Neuron (in vitro differentiated cells): ENCODE data around the gene GFAP.

Experiments
- H2AFZ ChIP-seq: one replicate; pipeline ENCODE4 v1.6.1; 2013; ENCODE audit warnings: low read depth, mild to moderate bottlenecking, inconsistent platforms, low read length, moderate library complexity
- H3K27me3 ChIP-seq: one replicate; pipeline ENCODE4 v1.6.1; 2013; ENCODE audit warnings: low read length; ENCODE audit not compliant: insufficient read depth
- H3K36me3 ChIP-seq: one replicate; pipeline ENCODE4 v1.6.1; 2013; ENCODE audit warnings: low read length; ENCODE audit not compliant: insufficient read depth
- H3K4me1 ChIP-seq: one replicate; pipeline ENCODE4 v1.6.1; 2013; ENCODE audit warnings: low read length; ENCODE audit not compliant: insufficient read depth
- H3K4me3 ChIP-seq: 2 replicates; pipeline ENCODE4 v1.5.1; 2013; ENCODE audit warnings: mild to moderate bottlenecking, low read length, moderate library complexity
- H3K9me3 ChIP-seq: one replicate; pipeline ENCODE4 v1.6.1; 2013; ENCODE audit warnings: low read length

The GFAP gene

DNA sequence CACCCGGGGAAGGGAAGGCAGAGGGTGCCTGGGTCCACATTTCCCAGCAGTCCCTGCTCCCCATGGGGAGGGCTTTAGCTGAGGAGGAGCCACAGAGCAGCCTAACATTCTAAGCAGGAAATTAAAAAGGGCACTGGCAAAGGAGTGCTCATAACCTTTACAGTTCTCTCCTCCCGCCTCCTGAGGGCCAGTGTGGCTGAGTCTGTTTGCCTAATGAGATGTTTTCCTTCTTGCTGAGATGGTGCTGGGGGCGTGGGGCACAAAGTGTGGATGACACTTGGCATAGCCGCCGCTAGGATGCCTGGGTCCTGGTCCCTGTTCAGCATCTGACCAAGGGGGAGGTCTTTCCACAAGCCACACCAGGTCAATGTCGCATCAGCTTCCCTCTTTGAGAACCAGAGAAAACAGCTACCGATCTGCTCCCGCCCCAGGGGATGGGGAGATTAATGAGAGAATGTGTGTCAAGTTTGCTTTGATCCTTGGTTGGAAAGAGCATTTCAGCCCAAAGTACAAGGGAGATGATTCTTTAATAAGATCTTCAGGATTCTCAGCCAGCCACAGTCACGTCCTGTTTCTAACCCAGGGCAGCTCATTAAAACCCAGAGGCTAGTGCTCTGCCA is 26.5 kb upstream of the GFAP start:
- peaks cover 3% of the 10 kb centered on the region for H3K9me3 ChIP-seq
- no peaks in the 10 kb centered on the region for H3K27me3 ChIP-seq
- peaks cover 43% of the 10 kb centered on the region for H3K36me3 ChIP-seq
- no peak overlapping the region for H3K4me3 ChIP-seq
- H3K4me1 ChIP-seq = peaks cover 7% of the 10 kb centered on the region
- no peak overlapping the region for H2AFZ ChIP-seq

DNA sequence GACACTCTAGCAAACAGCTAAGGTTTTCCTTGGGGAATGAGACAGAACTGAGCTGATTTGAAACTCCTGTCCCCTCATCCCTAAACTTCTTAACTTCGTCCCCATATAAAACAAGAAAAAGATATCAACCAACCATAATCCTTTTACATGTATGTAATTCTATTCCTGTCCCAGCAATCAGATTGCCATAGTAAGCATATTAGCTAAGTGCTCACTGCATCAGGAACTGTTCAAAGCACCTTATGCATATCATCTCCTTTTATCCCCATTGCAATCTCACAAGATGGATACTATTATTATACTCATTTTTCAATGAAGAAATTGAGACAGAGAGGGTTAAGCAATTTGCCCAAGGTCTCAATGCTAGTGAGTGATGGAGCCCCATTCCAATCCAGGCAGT is 25.5 kb upstream of the GFAP start:
- Histone ChIP-seq H3K36me3 (peaks cover 50% of the 10 kb centered on the region), H3K4me3 (no peak overlapping the region), H2AFZ (peak overlapping the region; percentile 46)

DNA sequence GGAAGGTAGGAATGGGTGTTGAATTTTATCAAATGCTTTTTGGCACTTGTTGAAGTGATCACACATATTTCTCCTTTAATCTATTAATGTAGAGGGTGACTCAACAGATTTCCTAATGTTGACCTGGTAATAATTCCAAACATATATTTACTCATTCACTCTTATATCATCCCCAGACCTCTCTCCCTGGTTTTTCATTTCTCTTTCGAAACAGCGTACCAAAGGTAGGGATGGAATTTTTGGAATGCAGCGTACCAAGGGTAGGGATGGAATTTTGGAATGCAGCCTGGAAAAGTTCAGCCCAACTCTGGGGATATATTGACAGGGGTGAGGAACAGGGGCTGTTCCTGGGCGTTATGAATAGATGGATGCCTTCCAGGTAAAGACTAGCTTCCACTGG is 25.0 kb upstream of the GFAP start:
- Histone ChIP-seq H3K4me1 (no peaks in the 10 kb centered on the region), H2AFZ (no peak overlapping the region), H3K9me3 (peaks cover 3% of the 10 kb centered on the region), H3K27me3 (no peaks in the 10 kb centered on the region), H3K36me3 (peaks cover 55% of the 10 kb centered on the region), H3K4me3 (no peak overlapping the region)

More for the DNA sequence above, 25.5 kb upstream of the GFAP start:
- Histone ChIP-seq H3K4me1 (no peaks in the 10 kb centered on the region), H3K9me3 (peaks cover 3% of the 10 kb centered on the region), H3K27me3 (no peaks in the 10 kb centered on the region)

- Histone ChIP-seq H3K36me3 (peaks cover 71% of the 10 kb centered on the region), H2AFZ (no peak overlapping the region), H3K4me3 (no peak overlapping the region), H3K27me3 (no peaks in the 10 kb centered on the region), H3K9me3 (peaks cover 2% of the 10 kb centered on the region), H3K4me1 (no peaks in the 10 kb centered on the region)
Measured at GRCh38 chr17:44935116-44935515, 19.8 kb upstream of the GFAP start.

- H3K36me3 ChIP-seq = peaks cover 68% of the 10 kb centered on the region
Measured at GRCh38 chr17:44934745-44935105, 19.4 kb upstream of the GFAP start.

GRCh38 chr17:44933824-44934744 is 18.8 kb upstream of the GFAP start:
- H3K36me3 ChIP-seq = peaks cover 75% of the 10 kb centered on the region
- no peaks in the 10 kb centered on the region for H3K27me3 ChIP-seq
- H3K4me1 ChIP-seq = no peaks in the 10 kb centered on the region
- no peak overlapping the region for H2AFZ ChIP-seq
- H3K9me3 ChIP-seq = peaks cover 2% of the 10 kb centered on the region
- H3K4me3 ChIP-seq = no peak overlapping the region

More at GRCh38 chr17:44934745-44935105, 19.4 kb upstream of the GFAP start:
- Histone ChIP-seq H3K4me1 (no peaks in the 10 kb centered on the region), H3K27me3 (no peaks in the 10 kb centered on the region), H3K4me3 (no peak overlapping the region), H2AFZ (no peak overlapping the region), H3K9me3 (peaks cover 2% of the 10 kb centered on the region)

DNA sequence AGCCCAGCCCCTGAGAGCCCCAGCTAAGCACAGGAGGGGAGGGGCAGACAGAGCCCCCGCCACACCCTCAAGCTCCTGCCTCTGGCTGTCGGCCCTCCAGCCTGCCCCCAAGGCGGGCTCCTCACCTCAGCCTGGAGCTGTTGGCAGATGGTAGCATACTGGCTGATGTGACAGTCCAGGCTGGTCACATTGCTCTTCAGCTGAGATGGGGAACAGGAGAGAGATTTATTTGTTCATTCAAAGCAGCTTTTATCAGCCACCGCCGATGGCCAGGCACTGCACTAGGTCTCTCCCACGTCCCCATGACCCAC is 17.4 kb upstream of the GFAP start:
- H2AFZ ChIP-seq = no peak overlapping the region
- no peaks in the 10 kb centered on the region for H3K4me1 ChIP-seq
- H3K9me3 ChIP-seq = no peaks in the 10 kb centered on the region
- no peak overlapping the region for H3K4me3 ChIP-seq
- H3K27me3 ChIP-seq = no peaks in the 10 kb centered on the region
- peaks cover 82% of the 10 kb centered on the region for H3K36me3 ChIP-seq

- Histone ChIP-seq H3K9me3 (no peaks in the 10 kb centered on the region), H3K36me3 (peaks cover 82% of the 10 kb centered on the region), H2AFZ (no peak overlapping the region), H3K4me1 (no peaks in the 10 kb centered on the region), H3K27me3 (no peaks in the 10 kb centered on the region), H3K4me3 (no peak overlapping the region)
Measured at GRCh38 chr17:44932096-44932786, 16.9 kb upstream of the GFAP start.

DNA sequence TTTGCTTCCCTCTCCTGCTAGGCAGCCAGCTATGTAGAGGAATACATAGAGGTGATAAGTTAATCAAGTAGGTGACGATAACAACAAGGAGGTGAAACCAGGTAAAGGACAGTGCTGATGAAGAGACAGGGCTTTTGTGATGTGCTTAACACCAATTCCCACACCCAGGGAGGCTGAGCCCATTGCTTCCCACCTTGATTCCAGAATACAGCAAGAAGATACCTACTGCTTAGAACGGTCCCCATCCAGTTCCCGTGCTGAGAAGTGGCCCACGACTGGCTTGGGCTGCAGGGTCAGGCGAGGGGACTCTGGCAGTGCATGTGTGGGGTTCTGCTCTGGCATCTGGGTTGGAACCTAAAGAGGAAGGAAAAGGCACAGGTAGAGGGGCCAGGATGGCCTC is 16.1 kb upstream of the GFAP start:
- H3K27me3 ChIP-seq = no peaks in the 10 kb centered on the region
- peaks cover 86% of the 10 kb centered on the region for H3K36me3 ChIP-seq
- no peak overlapping the region for H2AFZ ChIP-seq
- no peaks in the 10 kb centered on the region for H3K4me1 ChIP-seq
- no peak overlapping the region for H3K4me3 ChIP-seq
- no peaks in the 10 kb centered on the region for H3K9me3 ChIP-seq

DNA sequence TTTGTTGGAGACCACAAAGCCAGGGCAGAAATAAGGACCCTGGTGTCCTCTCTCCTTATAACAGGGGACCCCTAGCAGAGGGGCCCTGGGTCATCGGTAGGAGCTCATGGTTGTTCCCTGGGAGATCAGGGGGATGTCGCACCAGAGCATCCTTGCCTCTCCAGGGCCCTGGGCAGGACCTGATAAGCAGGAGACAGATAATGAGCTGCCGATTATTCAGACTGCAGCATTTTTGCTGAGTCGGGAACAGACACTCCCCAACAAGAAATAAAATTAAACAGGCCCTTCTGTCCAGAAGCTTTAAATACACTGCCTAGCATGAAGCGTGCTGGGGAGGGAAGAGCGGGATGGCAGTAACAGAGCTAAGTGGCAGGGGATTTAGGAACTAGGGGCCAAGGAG is 15.4 kb upstream of the GFAP start:
- no peaks in the 10 kb centered on the region for H3K27me3 ChIP-seq
- H3K36me3 ChIP-seq = peaks cover 86% of the 10 kb centered on the region
- H2AFZ ChIP-seq = no peak overlapping the region
- H3K4me3 ChIP-seq = no peak overlapping the region
- no peaks in the 10 kb centered on the region for H3K9me3 ChIP-seq
- no peaks in the 10 kb centered on the region for H3K4me1 ChIP-seq

GRCh38 chr17:44928950-44929720 is 13.8 kb upstream of the GFAP start:
- Histone ChIP-seq H3K27me3 (no peaks in the 10 kb centered on the region), H3K36me3 (peaks cover 72% of the 10 kb centered on the region), H3K4me1 (no peaks in the 10 kb centered on the region), H2AFZ (no peak overlapping the region), H3K9me3 (no peaks in the 10 kb centered on the region), H3K4me3 (no peak overlapping the region)

GRCh38 chr17:44928136-44928535 is 12.8 kb upstream of the GFAP start:
- H3K9me3 ChIP-seq = no peaks in the 10 kb centered on the region
- no peaks in the 10 kb centered on the region for H3K4me1 ChIP-seq
- H3K4me3 ChIP-seq = no peak overlapping the region
- no peaks in the 10 kb centered on the region for H3K27me3 ChIP-seq
- H2AFZ ChIP-seq = no peak overlapping the region
- peaks cover 65% of the 10 kb centered on the region for H3K36me3 ChIP-seq

DNA sequence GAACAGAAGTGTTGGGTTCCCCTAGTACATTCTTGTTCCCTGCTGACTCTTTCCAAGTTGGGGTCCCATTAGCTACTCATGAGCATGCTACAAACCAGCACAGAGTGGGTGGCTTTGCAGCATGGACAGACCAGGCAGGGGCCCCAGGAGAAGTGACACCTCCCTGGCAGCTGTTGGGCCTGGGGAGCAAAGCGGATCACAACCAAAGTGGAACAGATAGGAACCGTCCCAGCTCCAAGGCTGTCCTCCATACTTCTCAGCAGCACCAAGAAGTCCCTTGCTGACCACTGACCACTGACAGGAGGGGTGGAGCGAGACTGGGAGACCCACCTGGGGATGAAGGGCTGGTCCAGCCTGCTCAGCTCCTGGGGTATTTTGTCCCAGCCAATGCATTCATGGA is 12.4 kb upstream of the GFAP start:
- peaks cover 61% of the 10 kb centered on the region for H3K36me3 ChIP-seq
- H2AFZ ChIP-seq = no peak overlapping the region
- H3K27me3 ChIP-seq = no peaks in the 10 kb centered on the region
- H3K4me1 ChIP-seq = no peaks in the 10 kb centered on the region
- no peak overlapping the region for H3K4me3 ChIP-seq
- H3K9me3 ChIP-seq = no peaks in the 10 kb centered on the region
